GM19324 (cell line): Measurements from ENCODE around the gene PROSER3.

Experiments
- ATAC-seq: cut with Tn5 transposase; IDR thresholded peaks from one replicate; pipeline ENCODE4 v1.9.1; 2021; ENCODE audit warnings: mild to moderate bottlenecking, moderate library complexity; ENCODE audit not compliant: unreplicated experiment, low FRiP score

The PROSER3 gene

DNA sequence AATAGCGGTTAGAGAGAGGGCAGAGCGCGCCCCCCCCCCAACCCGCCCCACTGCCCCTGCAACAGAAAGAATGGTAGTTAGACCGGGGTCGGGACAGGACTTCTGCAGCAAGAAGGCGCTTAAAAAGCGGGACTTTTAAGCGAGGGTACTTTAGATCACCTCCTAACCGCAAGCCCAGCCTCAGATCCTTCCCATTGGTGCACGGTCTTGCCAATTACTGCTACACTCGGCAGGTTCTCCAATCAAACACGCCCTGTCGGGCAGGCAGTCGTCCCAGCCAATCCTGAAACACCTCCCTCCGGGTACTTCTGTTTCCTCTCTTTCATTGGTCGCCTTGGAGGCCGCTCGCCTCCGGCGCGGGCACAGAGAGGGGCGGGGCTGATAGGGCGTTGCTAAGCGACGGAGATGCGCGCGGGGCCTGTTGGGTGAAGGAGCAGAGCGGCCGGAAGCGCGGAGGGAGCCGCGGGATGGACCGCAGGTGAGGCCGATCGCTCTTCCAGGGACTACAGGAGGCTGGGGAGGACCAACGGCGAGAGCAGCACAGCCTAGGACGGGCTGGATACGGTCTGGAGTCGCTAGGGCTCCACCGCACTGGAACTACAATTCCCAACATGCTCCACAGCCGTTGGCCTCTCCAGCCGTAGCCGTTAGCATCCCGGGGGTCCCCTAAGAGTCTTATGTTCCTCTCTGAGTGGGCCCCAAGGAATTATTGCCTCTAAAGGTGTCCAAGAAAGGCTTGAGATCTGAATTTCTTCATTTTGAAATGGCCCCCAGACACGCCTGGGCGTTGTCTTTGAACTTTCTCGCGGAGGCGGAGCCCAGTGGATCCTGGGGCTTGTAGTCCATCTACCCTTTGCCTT is at the start of gene PROSER3:
PROSER3 (plus strand) TSS at position 428 of the 860 bp plus-strand sequence; CDS start at position 468, 40 bp downstream.
- ATAC-seq: peak; percentile 94

DNA sequence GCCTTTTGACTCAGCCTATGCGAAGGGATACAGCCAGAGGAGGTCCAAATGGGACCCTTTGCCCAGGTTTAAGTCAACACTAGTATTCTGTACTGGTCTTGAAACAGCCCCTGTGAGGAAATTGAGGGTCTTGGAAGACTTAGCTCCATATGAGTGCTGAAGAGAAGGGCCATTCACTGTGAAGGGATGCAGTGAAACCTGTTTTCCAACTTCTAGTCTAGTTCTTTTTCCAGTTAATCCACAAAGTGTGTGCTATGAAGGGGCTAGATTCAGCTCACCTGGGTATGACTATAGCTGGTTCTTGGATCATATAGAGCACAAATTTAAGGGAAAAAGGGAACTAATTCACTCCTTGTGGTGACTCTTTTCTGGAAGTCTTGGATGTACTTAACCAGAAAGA is 49.6 kb upstream of the PROSER3 start:
- ATAC-seq: no peak

DNA sequence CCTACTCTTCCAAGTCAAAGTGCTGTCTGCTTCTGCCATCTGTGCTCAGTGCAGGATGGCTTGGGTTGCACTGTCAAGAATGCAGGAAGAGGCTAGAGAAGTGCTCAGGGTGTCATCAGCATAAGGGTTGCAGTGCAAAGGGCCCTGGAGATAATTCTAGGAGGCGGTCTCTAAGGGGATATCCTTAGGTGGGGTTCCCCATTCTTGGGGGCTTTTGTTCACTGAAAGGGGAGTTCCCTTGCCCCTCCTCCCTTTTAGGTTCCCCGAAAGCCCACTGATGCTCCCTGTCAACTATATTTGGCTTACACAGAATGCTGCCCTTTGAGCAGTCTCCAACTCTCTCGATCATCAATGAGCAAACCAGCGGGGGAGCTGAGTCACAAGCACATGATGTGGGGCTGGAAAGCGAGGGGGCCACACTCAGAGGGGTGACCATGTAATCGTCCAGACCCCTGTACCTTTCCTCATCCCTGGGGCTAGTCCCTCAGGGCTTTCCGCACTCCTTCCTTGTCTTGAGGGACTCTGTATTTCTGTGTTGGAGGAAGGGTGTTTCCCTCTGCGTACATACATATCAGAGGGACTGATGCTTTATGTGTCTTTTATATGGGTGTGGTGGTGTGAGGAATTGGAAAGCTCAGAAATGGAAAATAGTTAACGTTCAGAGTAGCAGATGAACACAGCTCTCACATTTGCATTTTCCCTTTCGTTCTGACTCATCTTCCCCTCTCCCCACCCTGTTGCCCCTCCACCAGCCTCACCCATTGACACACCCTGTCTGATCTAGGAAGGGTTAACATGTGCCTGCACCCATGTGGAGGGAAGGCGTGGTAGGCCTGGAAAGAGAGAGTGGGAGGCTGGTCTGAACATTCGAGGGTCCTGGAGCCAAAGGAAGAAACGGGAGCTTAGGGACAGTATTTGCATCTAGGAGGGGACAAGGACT is 46.9 kb upstream of the PROSER3 start:
- ATAC-seq: no peak

GRCh38 chr19:35712567-35713505 is 45.1 kb upstream of the PROSER3 start:
- no peak for ATAC-seq

DNA sequence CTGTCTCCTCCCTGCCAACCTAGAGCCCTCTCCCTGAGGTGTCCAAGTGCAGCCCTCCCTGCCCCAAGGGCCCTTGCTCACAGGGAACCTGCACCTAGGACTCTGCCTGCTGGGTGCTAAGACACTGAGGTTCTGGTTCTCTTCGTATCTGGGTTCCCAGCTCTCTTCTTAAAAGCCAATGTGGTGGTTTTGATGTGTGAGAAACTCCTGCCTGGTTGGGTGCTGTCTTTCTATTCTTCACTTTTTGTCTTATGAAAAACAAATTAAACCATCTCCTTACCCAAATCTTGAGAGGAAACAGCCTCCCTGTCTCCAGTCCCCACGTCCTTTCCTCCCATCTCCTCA is 44.5 kb upstream of the PROSER3 start:
- no peak for ATAC-seq

- no peak for ATAC-seq
Observed at GRCh38 chr19:35713904-35714495, 44.0 kb upstream of the PROSER3 start.

DNA sequence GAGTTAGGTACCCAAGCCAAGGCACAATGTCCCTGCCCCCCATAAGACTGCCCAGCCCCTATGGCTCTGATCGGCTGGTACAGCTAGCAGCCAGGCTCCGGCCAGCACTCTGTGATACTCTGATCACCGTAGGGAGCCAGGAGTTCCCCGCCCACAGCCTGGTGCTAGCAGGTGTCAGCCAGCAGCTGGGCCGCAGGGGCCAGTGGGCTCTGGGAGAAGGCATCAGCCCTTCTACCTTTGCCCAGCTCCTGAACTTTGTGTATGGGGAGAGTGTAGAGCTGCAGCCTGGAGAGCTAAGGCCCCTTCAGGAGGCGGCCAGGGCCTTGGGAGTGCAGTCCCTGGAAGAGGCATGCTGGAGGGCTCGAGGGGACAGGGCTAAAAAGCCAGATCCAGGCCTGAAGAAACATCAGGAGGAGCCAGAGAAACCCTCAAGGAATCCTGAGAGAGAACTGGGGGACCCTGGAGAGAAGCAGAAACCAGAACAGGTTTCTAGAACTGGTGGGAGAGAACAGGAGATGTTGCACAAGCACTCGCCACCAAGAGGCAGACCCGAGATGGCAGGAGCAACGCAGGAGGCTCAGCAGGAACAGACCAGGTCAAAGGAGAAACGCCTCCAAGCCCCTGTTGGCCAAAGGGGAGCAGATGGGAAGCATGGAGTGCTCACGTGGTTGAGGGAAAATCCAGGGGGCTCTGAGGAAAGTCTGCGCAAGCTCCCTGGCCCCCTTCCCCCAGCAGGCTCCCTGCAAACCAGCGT is 43.2 kb upstream of the PROSER3 start:
- no peak for ATAC-seq

GRCh38 chr19:35715355-35715809 is 42.6 kb upstream of the PROSER3 start:
- ATAC-seq: no peak

DNA sequence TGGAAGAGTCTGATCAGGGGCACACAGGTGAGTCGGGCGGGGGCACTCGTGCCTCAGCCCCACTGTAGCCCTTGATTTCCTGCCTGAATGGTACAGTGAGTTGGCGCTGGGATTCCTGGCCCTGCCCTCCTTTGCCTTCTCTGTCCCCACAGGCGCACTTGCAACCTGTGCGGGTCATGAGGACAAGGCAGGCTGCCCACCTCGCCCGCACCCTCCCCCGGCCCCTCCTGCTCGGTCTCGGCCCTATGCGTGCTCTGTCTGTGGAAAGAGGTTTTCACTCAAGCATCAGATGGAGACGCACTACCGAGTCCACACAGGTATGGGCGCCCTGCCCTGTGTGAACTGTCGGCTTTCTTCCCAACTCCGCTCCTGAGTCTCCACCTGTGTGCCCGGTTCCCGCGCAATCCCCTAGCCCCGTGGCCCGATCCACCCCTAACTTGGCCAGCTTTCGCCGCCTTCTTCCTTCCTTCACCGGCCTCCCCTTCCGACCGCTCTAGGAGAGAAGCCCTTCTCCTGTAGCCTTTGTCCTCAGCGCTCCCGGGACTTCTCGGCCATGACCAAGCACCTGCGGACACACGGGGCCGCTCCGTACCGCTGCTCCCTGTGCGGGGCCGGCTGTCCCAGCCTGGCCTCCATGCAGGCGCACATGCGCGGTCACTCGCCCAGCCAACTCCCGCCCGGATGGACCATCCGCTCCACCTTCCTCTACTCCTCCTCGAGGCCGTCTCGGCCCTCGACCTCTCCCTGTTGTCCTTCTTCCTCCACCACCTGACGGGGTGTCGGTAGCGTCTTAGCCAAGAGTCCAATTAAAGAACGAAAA is 41.8 kb upstream of the PROSER3 start:
- no peak for ATAC-seq

GRCh38 chr19:35716801-35717664 is 40.9 kb upstream of the PROSER3 start:
- ATAC-seq: peak; percentile 77

GRCh38 chr19:35717665-35718344 is 40.2 kb upstream of the PROSER3 start, which contains the start of gene KMT2B:
KMT2B (plus strand) TSS chr19:35718003; CDS start chr19:35718019, 16 bp downstream.
- no peak for ATAC-seq

GRCh38 chr19:35718345-35719041 is 39.5 kb upstream of the PROSER3 start:
- ATAC-seq: peak; percentile 2

DNA sequence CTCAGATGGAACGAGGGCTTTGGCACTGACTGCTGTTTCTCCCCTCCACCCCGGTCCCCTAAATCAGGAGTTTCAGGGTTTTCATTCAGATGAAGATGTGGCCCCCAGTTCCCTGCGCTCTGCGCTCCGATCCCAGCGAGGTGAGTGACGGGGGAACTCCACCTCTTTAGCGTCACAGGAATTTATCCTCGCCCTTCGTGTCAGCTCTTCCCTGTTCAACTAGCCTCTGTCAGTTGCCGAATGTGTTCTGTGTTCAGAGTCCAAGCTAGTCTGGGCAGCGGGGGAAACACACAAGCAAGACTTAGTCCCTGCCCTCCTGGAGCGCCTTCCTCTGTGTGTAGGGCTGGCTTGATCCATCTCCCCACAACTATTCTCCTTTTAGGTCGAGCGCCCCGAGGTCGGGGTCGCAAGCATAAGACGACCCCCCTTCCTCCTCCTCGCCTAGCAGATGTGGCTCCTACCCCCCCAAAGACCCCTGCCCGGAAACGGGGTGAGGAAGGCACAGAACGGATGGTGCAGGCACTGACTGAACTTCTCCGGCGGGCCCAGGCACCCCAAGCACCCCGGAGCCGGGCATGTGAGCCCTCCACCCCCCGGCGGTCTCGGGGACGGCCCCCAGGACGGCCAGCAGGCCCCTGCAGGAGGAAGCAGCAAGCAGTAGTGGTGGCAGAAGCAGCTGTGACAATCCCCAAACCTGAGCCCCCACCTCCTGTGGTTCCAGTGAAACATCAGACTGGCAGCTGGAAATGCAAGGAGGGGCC is 38.4 kb upstream of the PROSER3 start:
- no peak for ATAC-seq

GRCh38 chr19:35720163-35720524 is 37.8 kb upstream of the PROSER3 start:
- ATAC-seq: no peak

- ATAC-seq: no peak
Observed at GRCh38 chr19:35720648-35721047, 37.3 kb upstream of the PROSER3 start.
